H1 (cell line): ENCODE measurements around the gene MOCS3. TPM values are rescaled to one million over a fixed set of nuclear protein-coding genes. Genes with fewer than 3 reads are reported as not detected.

ENCODE experiments used
- CTCF ChIA-PET: fragments of 300-600 bp; sonication (Branson Sonifier 250); formaldehyde crosslinking; loops from one replicate; lab custom pipeline; 2021; ENCODE audit not compliant: partially characterized antibody; lab: Charles Lee
- POLR2A ChIA-PET: fragments of 300-600 bp; sonication (Branson Sonifier 250); formaldehyde crosslinking; loops from one replicate; lab custom pipeline; 2021; ENCODE audit warnings: inconsistent platforms; ENCODE audit not compliant: partially characterized antibody; lab: Charles Lee
- DNase-seq, 2 experiments: peaks; one replicate each; pipeline versions ENCODE4 v3.0.0 to v3.0.0-alpha.2; 2010 to 2022; ENCODE audit warnings: low spot score in 2 of 2, low read depth in 1 of 2, mixed read lengths in 1 of 2
- FAIRE-seq: peaks from 2 replicates; lab custom pipeline; 2011; peaks lifted over from hg19 to GRCh38; lab: Jason Lieb, UNC
- H2AFZ ChIP-seq: 2 replicates; pipeline ENCODE4 v1.8.1; 2012; ENCODE audit warnings: low read length, inconsistent platforms
- H2AK5ac ChIP-seq: 2 replicates; pipeline ENCODE4 v1.6.1; 2013; ENCODE audit warnings: low read depth, low read length
- H2BK120ac ChIP-seq: replicated peaks from 2 replicates; pipeline ENCODE3; 2013; ENCODE audit warnings: low read depth, low read length, inconsistent platforms
- H2BK12ac ChIP-seq: 2 replicates; pipeline ENCODE4 v1.6.1; 2013; ENCODE audit warnings: low read depth, low read length
- H2BK15ac ChIP-seq: 2 replicates; pipeline ENCODE4 v1.6.1; 2013; ENCODE audit warnings: low read length
- H2BK20ac ChIP-seq: 2 replicates; pipeline ENCODE4 v1.6.1; 2013; ENCODE audit warnings: low read length
- H2BK5ac ChIP-seq: 2 replicates; pipeline ENCODE4 v1.6.1; 2013; ENCODE audit warnings: low read depth, low read length
- H3K14ac ChIP-seq: 2 replicates; pipeline ENCODE4 v1.6.1; 2013; ENCODE audit warnings: inconsistent platforms; ENCODE audit not compliant: insufficient read length
- H3K18ac ChIP-seq: 2 replicates; pipeline ENCODE4 v1.6.1; 2013; ENCODE audit warnings: low read length; ENCODE audit errors: extremely low read depth
- H3K23ac ChIP-seq: 2 replicates; pipeline ENCODE4 v1.6.1; 2013; ENCODE audit warnings: inconsistent platforms; ENCODE audit not compliant: insufficient read length
- H3K23me2 ChIP-seq: 2 replicates; pipeline ENCODE4 v1.6.1; 2013; ENCODE audit warnings: low read depth, low read length
- H3K27ac ChIP-seq: 2 replicates; pipeline ENCODE4 v1.6.1; 2011; ENCODE audit warnings: low read depth, low read length, inconsistent platforms
- H3K27me3 ChIP-seq, 4 experiments: replicated peaks in 1 of 4; 1 replicate in 1 of 4; 2 replicates in 3 of 4; pipeline versions ENCODE4 v1.6.1 to v1.8.1; 2011 to 2013; ENCODE audit warnings: low read length in 3 of 4, mild to moderate bottlenecking in 3 of 4, inconsistent platforms in 2 of 4, mixed read lengths in 2 of 4, moderate library complexity in 1 of 4; ENCODE audit not compliant: control insufficient read depth in 3 of 4, insufficient read depth in 3 of 4; ENCODE audit errors: extremely low read depth in 1 of 4
- H3K36me3 ChIP-seq, 4 experiments: 2 replicates each; pipeline versions ENCODE4 v1.6.1 to v1.8.1; 2011 to 2013; ENCODE audit warnings: mild to moderate bottlenecking in 4 of 4, low read length in 3 of 4, moderate library complexity in 2 of 4, control low read depth in 1 of 4, inconsistent platforms in 1 of 4; ENCODE audit not compliant: insufficient read depth in 4 of 4, control insufficient read depth in 2 of 4
- H3K4ac ChIP-seq: replicated peaks from 2 replicates; pipeline ENCODE3; 2013; ENCODE audit warnings: low read length, low read depth, mixed read lengths, inconsistent platforms; ENCODE audit not compliant: insufficient read length
- H3K4me1 ChIP-seq, 4 experiments: replicated peaks in 1 of 4; 1 replicate in 1 of 4; 2 replicates in 3 of 4; pipeline versions ENCODE4 v1.6.1 to v1.8.1; 2011 to 2013; ENCODE audit warnings: low read length in 3 of 4, inconsistent platforms in 2 of 4, mixed read lengths in 1 of 4; ENCODE audit not compliant: insufficient read depth in 4 of 4, control insufficient read depth in 3 of 4
- H3K4me2 ChIP-seq, 2 experiments: 2 replicates each; pipeline versions ENCODE4 v1.6.1 to v1.8.1; 2011 to 2013; ENCODE audit warnings: low read depth in 2 of 2, low read length in 2 of 2, control low read depth in 1 of 2, inconsistent platforms in 1 of 2, mild to moderate bottlenecking in 1 of 2; ENCODE audit not compliant: insufficient read depth in 1 of 2
- H3K4me3 ChIP-seq, 4 experiments: fragments of 200-600, 300-600 bp in 1 of 4; sonication (generic), shearing (Covaris generic), sonication (Bioruptor Twin) in 1 of 4; 2 replicates each; pipeline versions ENCODE4 v1.5.1 to v1.8.1; 2011 to 2016; ENCODE audit warnings: low read length in 4 of 4, low read depth in 3 of 4, control low read depth in 2 of 4, inconsistent platforms in 2 of 4, mild to moderate bottlenecking in 2 of 4, mixed read lengths in 1 of 4, moderate library complexity in 1 of 4; ENCODE audit not compliant: insufficient read depth in 2 of 4; ENCODE audit errors: extremely low read depth in 1 of 4
- H3K56ac ChIP-seq: replicated peaks from 2 replicates; pipeline ENCODE3; 2013; ENCODE audit warnings: low read depth, mild to moderate bottlenecking, mixed read lengths, low read length, inconsistent platforms; ENCODE audit not compliant: insufficient read length
- H3K79me1 ChIP-seq: 2 replicates; pipeline ENCODE4 v1.6.1; 2013; ENCODE audit warnings: low read depth, low read length, control low read depth
- H3K79me2 ChIP-seq, 2 experiments: 2 replicates each; pipeline versions ENCODE4 v1.6.1 to v1.8.1; 2012 to 2013; ENCODE audit warnings: low read length in 2 of 2, mild to moderate bottlenecking in 2 of 2, inconsistent platforms in 1 of 2; ENCODE audit not compliant: insufficient read depth in 2 of 2, control insufficient read depth in 1 of 2
- H3K9ac ChIP-seq, 4 experiments: replicated peaks in 1 of 4; 1 replicate in 1 of 4; 2 replicates in 3 of 4; pipeline versions ENCODE4 v1.6.1 to v1.8.1; 2011 to 2013; ENCODE audit warnings: low read depth in 3 of 4, low read length in 3 of 4, control low read depth in 2 of 4, mild to moderate bottlenecking in 2 of 4, moderate library complexity in 2 of 4, inconsistent platforms in 1 of 4; ENCODE audit errors: extremely low read depth in 1 of 4
- H3K9me3 ChIP-seq, 2 experiments: 2 replicates each; pipeline versions ENCODE4 v1.6.1 to v1.8.1; 2012 to 2013; ENCODE audit warnings: mild to moderate bottlenecking in 2 of 2, moderate library complexity in 2 of 2, control low read depth in 1 of 2, inconsistent platforms in 1 of 2, low read depth in 1 of 2, low read length in 1 of 2, mixed read lengths in 1 of 2; ENCODE audit not compliant: insufficient read depth in 2 of 2
- H4K20me1 ChIP-seq, 2 experiments: replicated peaks in 1 of 2; 2 replicates each; pipeline versions ENCODE3 to v1.8.1; 2011 to 2013; ENCODE audit warnings: inconsistent platforms in 2 of 2, low read length in 2 of 2, mild to moderate bottlenecking in 1 of 2; ENCODE audit not compliant: insufficient read depth in 2 of 2, control insufficient read depth in 1 of 2
- H4K5ac ChIP-seq: 2 replicates; pipeline ENCODE4 v1.6.1; 2013; ENCODE audit warnings: low read length, low read depth, mixed read lengths, inconsistent platforms; ENCODE audit not compliant: insufficient read length
- H4K8ac ChIP-seq: 2 replicates; pipeline ENCODE4 v1.8.0; 2013; ENCODE audit warnings: mild to moderate bottlenecking, moderate library complexity, low read length, inconsistent platforms; ENCODE audit not compliant: insufficient read depth; ENCODE audit errors: extremely low read depth
- H4K91ac ChIP-seq: replicated peaks from 2 replicates; pipeline ENCODE3; 2013; ENCODE audit warnings: low read length, mixed read lengths, inconsistent platforms; ENCODE audit not compliant: insufficient read length
- EP300 ChIP-seq, 2 experiments: IDR thresholded peaks; 1 replicate in 1 of 2; 2 replicates in 1 of 2; pipeline ENCODE4 v1.6.1; 2011 to 2012; ENCODE audit warnings: low read depth in 2 of 2, low read length in 2 of 2, mild to moderate bottlenecking in 2 of 2, borderline replicate concordance in 1 of 2, inconsistent platforms in 1 of 2, moderate library complexity in 1 of 2
- HDAC2 ChIP-seq, 2 experiments: fragments of 300-600 bp in 1 of 2; sonication (generic) in 1 of 2; IDR thresholded peaks; 2 replicates each; pipeline ENCODE4 v1.6.1; 2011 to 2012; ENCODE audit warnings: low read depth in 2 of 2, low read length in 2 of 2, mild to moderate bottlenecking in 2 of 2, moderate library complexity in 2 of 2, borderline replicate concordance in 1 of 2, inconsistent platforms in 1 of 2
- POLR2A ChIP-seq, 2 experiments: IDR thresholded peaks; 1 replicate in 1 of 2; 2 replicates in 1 of 2; pipeline ENCODE4 v1.6.1; 2011; ENCODE audit warnings: low read depth in 2 of 2, low read length in 2 of 2, mild to moderate bottlenecking in 2 of 2; ENCODE audit errors: control extremely low read depth in 1 of 2
- YY1 ChIP-seq: IDR thresholded peaks from 2 replicates; pipeline ENCODE4 v1.6.1; 2011; ENCODE audit warnings: low read depth, mild to moderate bottlenecking, low read length
- WGBS, 2 experiments: shearing (Covaris generic) in 1 of 2; methylation state at CpG; one replicate each; pipeline versions ENCODE4 v1.1.6 to v1.1.7; 2013 to 2015; ENCODE audit warnings: low lambda C conversion rate in 2 of 2, mixed read lengths in 2 of 2, inconsistent platforms in 1 of 2, low coverage in 1 of 2, missing lambda C conversion rate in 1 of 2; ENCODE audit not compliant: insufficient replicate concordance in 2 of 2, insufficient coverage in 1 of 2, insufficient read length in 1 of 2; ENCODE audit errors: extremely low coverage in 1 of 2, missing lambda C conversion rate in 1 of 2; 5-methylcytosine and 5-hydroxymethylcytosine counted together
- polyA plus RNA-seq, 7 experiments: library from polyadenylated mRNA; depleted of rRNA in 3 of 7; stranded (reverse) in 5 of 7; unstranded in 2 of 7; fragments of >200 nt in 5 of 7; fragments of 200-250 nt in 2 of 7; gene quantifications; 1 replicate in 5 of 7; 2 replicates in 1 of 7; 4 replicates in 1 of 7; pipeline versions ENCODE4 v1.2.1 to v1.2.3, GENCODE V29; 2011 to 2013; ENCODE audit warnings: missing spikeins in 2 of 7, mixed read lengths in 2 of 7
- total RNA-seq: library from RNA; stranded (reverse); fragmentation: NEBNext Ultra II Directional; extraction: Animal tissue kit (Norgen Biotek cat#: 25700); gene quantifications from 2 replicates; pipeline ENCODE4 v1.2.1, GENCODE V29; 2021

MOCS3 gene
- total and polyA plus RNA-seq, 2 of the 8 experiments (the other 6 are each of a cell fraction or from before 2014, with no cell fraction given): 6.2 to 6.3 TPM

DNA sequence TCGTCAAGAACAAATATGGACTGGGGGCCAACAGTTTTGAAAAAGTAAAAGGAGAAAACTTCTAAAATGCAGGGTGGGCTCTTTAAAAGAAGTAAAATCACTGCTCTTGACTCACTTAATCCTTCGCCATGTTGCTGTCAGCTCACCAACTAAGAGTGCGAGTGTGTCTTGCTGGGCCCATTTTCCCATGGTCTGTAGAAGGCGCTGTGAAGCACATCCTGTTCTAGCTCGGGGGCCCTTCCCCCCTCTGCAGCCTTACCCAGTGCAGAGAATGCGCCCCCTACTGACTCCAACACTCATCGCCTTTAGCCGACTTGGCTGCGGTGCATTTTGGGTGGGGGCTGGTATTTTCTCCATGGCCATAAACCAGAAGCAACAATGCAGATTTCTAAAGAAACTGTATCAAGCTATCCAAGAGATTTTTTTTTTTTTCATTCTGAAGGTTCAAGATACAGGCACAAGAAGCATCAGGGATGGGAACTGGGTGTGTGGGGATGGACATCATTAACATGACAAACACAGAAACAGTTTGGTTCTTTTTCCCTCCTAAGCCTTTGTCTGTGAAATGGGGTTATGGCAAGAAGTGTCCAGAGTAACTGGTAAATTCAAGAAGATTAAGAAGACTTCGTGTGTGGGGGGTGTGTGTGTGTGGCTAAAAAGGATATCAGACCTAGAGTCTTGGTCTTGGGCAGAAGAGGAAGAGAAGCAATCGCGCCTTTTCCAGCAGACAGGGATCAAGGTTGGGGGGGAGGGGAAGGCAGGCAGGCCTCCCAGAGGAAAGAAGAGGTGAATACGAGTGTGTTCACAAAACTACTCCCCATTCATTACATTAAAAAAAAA is 29.1 kb upstream of the MOCS3 start:
- peak overlapping the region; percentile 32; the same call in 1 of the 2 replicates for H2AK5ac ChIP-seq
- peak overlapping the region; percentile 50 for H4K91ac ChIP-seq
- no peak overlapping the region for H4K8ac ChIP-seq
- no peak overlapping the region for H2BK12ac ChIP-seq
- no peaks in the 10 kb centered on the region for H3K9me3 ChIP-seq
- H2BK20ac ChIP-seq: no peak overlapping the region
- FAIRE-seq (peak; percentile 36), DNase-seq (peak; percentile 89 to 91)
- H3K4me3 ChIP-seq: peak overlapping the region; percentile 82 to 91 (median 86)
- H3K79me2 ChIP-seq: peaks cover 43 to 59% of the 10 kb centered on the region in 2 experiments
- H3K9ac ChIP-seq: peak overlapping the region; percentile 89 to 100 (median 95)
- H2BK15ac ChIP-seq: no peak overlapping the region
- WGBS, 2 experiments: 5% methylated on average over 13 of the region's 13 CpGs; no CpG with 5 or more reads in 1 of the 2 experiments
- peak overlapping the region; percentile 82 for H3K27ac ChIP-seq
- H3K27me3 ChIP-seq: no peaks in the 10 kb centered on the region
- peak overlapping the region; percentile 82 for H2BK5ac ChIP-seq
- peaks cover 4% of the 10 kb centered on the region; the same call in 1 of the 2 replicates for H3K23me2 ChIP-seq
- ChIA-PET CTCF (interaction anchor here (0.6 to 3.3 kb wide), 21 partner anchors 9 to 844 kb away, joined by 3 to 21 read pairs (median 5); partner anchors contain the start of genes BCAS4, DPM1 and MOCS3), POLR2A (interaction anchor here (0.6 to 13.9 kb wide), 23 partner anchors 9 to 298 kb away, joined by 3 to 206 read pairs (median 5); partner anchors contain the start of genes BCAS4, DPM1 and MOCS3)
- peaks cover 9 to 54% (median 17%) of the 10 kb centered on the region in 4 experiments; a peak in 6 of 8 replicates for H3K36me3 ChIP-seq
- peak overlapping the region; percentile 96 for H4K5ac ChIP-seq
- H3K4me1 ChIP-seq: peaks cover 4 to 23% (median 9%) of the 10 kb centered on the region in 4 experiments; a peak in 6 of 7 replicates
- H2BK120ac ChIP-seq: no peak overlapping the region
- no peak overlapping the region for H2AFZ ChIP-seq
- peak overlapping the region; percentile 53; the same call in 1 of the 2 replicates for H3K18ac ChIP-seq
- no peak overlapping the region for H3K14ac ChIP-seq
- peak overlapping the region; percentile 92 for H3K56ac ChIP-seq
- H4K20me1 ChIP-seq: peaks cover 21 to 37% of the 10 kb centered on the region in 2 experiments
- no peak overlapping the region for H3K23ac ChIP-seq
- peak overlapping the region; percentile 51 to 80 for H3K4me2 ChIP-seq
- peak overlapping the region; percentile 11 for H3K4ac ChIP-seq
- H3K79me1 ChIP-seq: no peaks in the 10 kb centered on the region
- TF ChIP-seq EP300 (IDR thresholded peaks at IDR 0.05; ENCODE audit: borderline replicate concordance in 1 of 2, low read depth in 2 of 2, low read length in 2 of 2): peak in 1 of 2 experiments; percentile 87; a peak in 1 of 3 replicates
- TF ChIP-seq YY1: peak; percentile 77
- TF ChIP-seq POLR2A (IDR thresholded peaks at IDR 0.05; ENCODE audit: control extremely low read depth in 1 of 2, low read depth in 2 of 2, low read length in 2 of 2): peak; percentile 51 to 62; a peak in 2 of 3 replicates
- TF ChIP-seq HDAC2 (IDR thresholded peaks at IDR 0.05; ENCODE audit: borderline replicate concordance in 1 of 2, low read depth in 2 of 2, low read length in 2 of 2): peak in 1 of 2 experiments; percentile 86; a peak in 2 of 4 replicates
